Nephron (organoid): ENCODE measurements around the gene PTGDR2.
A peak's percentile ranks its signal among the peaks of the same experiment; 100 is the strongest.

Experiments used
- H3K27ac Mint-ChIP-seq, 3 experiments: 2 replicates each; pipeline ENCODE4 v1.8.0; 2020; ENCODE audit warnings: mixed read lengths in 3 of 3, mild to moderate bottlenecking in 2 of 3, moderate library complexity in 1 of 3
- H3K27me3 Mint-ChIP-seq: 2 replicates; pipeline ENCODE4 v1.8.0; 2021; ENCODE audit warnings: low read depth, mild to moderate bottlenecking, moderate library complexity, mixed read lengths
- H3K36me3 Mint-ChIP-seq: 2 replicates; pipeline ENCODE4 v1.8.0; 2020; ENCODE audit warnings: low read depth, mixed read lengths
- H3K4me1 Mint-ChIP-seq: 2 replicates; pipeline ENCODE4 v1.8.0; 2020; ENCODE audit warnings: mixed read lengths
- H3K4me3 Mint-ChIP-seq, 3 experiments: 2 replicates each; pipeline ENCODE4 v1.8.0; 2020; ENCODE audit warnings: mild to moderate bottlenecking in 3 of 3, mixed read lengths in 3 of 3, moderate library complexity in 2 of 3
- H3K9me3 Mint-ChIP-seq: 2 replicates; pipeline ENCODE4 v1.8.0; 2020; ENCODE audit warnings: mixed read lengths
- TF ChIP-seq, protein P1 (sequence below), 3 experiments: fragments of 200-600 bp; sonication (generic); IDR thresholded peaks; one replicate each; pipeline ENCODE4 v1.5.0; 2021; ENCODE audit warnings: antibody characterized with exemption in 3 of 3; ENCODE audit not compliant: unreplicated experiment in 3 of 3

Gene PTGDR2

DNA sequence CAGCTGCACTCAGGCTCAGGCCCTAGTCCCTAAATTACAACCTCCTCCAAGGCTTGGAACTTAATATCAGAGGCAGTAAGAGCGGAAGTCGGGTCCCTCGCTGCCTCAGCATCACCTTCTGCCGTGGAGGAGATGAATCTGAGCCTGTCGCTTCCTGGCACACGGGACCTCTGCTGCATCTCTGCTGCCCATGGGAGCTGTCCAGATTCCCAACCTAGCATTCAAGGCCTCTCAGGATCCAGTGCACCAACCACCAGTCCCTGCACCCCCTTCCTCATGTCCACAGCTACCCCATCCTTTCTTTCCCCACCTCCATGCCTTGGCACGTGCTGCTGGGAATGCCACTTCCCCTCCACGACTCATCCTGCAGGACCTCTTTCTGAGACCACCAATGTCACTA, 2.5 kb upstream of the PTGDR2 start:
- H3K9me3 Mint-ChIP-seq: no peaks in the 10 kb centered on the region
- H3K36me3 Mint-ChIP-seq: no peaks in the 10 kb centered on the region
- no peak overlapping the region for H3K4me3 Mint-ChIP-seq
- H3K27me3 Mint-ChIP-seq: no peaks in the 10 kb centered on the region
- peaks cover 32% of the 10 kb centered on the region for H3K4me1 Mint-ChIP-seq
- TF ChIP-seq, protein P1, sequence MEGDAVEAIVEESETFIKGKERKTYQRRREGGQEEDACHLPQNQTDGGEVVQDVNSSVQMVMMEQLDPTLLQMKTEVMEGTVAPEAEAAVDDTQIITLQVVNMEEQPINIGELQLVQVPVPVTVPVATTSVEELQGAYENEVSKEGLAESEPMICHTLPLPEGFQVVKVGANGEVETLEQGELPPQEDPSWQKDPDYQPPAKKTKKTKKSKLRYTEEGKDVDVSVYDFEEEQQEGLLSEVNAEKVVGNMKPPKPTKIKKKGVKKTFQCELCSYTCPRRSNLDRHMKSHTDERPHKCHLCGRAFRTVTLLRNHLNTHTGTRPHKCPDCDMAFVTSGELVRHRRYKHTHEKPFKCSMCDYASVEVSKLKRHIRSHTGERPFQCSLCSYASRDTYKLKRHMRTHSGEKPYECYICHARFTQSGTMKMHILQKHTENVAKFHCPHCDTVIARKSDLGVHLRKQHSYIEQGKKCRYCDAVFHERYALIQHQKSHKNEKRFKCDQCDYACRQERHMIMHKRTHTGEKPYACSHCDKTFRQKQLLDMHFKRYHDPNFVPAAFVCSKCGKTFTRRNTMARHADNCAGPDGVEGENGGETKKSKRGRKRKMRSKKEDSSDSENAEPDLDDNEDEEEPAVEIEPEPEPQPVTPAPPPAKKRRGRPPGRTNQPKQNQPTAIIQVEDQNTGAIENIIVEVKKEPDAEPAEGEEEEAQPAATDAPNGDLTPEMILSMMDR (IDR thresholded peaks at IDR 0.05; ENCODE audit: unreplicated experiment in 3 of 3): no peak
- H3K27ac Mint-ChIP-seq: no peak overlapping the region

DNA sequence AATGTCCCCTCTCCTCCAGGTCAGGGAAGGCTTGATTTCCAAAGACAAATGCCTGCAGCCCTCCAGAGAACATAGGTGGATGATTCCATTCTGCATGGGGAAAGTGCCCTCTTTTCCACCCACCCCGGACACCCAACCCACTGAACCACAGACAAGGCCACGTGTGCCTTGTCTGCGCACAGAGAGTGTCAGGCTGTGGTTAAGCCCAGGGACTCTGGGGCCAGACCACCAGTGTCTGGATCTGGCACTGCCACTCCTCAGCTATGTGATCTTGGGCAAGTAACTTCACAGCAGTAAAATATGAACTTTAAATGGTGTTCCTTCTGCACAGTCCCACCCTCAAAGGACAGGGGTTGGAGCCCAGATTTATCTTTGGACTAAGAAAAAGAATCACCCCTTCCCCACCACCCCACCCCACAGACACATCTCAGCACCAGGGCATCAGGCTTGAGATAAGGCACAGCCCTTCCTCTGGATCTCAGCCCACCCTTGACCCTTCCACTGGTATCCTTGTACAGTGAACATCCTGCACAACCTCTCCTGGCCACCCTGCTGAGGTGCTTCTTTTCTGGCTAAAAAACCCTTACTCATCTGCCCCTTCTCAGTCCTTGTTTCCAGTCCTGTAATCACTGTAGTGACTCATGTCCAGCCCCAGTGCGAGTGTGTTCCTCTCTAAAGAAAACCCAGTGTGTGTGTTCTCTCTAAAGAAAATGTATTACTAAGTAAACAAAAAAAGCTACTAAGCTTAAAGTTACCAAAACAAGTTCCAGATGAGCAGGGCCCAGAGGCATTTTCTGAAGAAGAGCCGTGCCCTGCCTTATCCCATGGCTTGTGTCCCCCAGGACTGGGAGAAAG, 1.9 kb upstream of the PTGDR2 start:
- H3K36me3 Mint-ChIP-seq: no peaks in the 10 kb centered on the region
- H3K4me3 Mint-ChIP-seq: no peak overlapping the region
- H3K27ac Mint-ChIP-seq: peak overlapping the region in 1 of 3 experiments; percentile 34
- no peaks in the 10 kb centered on the region for H3K9me3 Mint-ChIP-seq
- peaks cover 29% of the 10 kb centered on the region for H3K4me1 Mint-ChIP-seq
- TF ChIP-seq, protein P1 (IDR thresholded peaks at IDR 0.05; ENCODE audit: unreplicated experiment in 3 of 3): no peak
- no peaks in the 10 kb centered on the region for H3K27me3 Mint-ChIP-seq

GRCh38 chr11:60854847-60855725, 664 bp downstream of the PTGDR2 start:
- peak overlapping the region; percentile 62 to 78 (median 74) for H3K27ac Mint-ChIP-seq
- peaks cover 25% of the 10 kb centered on the region for H3K4me1 Mint-ChIP-seq
- peaks cover 12% of the 10 kb centered on the region for H3K36me3 Mint-ChIP-seq
- H3K9me3 Mint-ChIP-seq: no peaks in the 10 kb centered on the region
- peak overlapping the region in 1 of 3 experiments; percentile 16 for H3K4me3 Mint-ChIP-seq
- no peaks in the 10 kb centered on the region for H3K27me3 Mint-ChIP-seq
- TF ChIP-seq, protein P1 (IDR thresholded peaks at IDR 0.05; ENCODE audit: unreplicated experiment in 3 of 3): no peak

DNA sequence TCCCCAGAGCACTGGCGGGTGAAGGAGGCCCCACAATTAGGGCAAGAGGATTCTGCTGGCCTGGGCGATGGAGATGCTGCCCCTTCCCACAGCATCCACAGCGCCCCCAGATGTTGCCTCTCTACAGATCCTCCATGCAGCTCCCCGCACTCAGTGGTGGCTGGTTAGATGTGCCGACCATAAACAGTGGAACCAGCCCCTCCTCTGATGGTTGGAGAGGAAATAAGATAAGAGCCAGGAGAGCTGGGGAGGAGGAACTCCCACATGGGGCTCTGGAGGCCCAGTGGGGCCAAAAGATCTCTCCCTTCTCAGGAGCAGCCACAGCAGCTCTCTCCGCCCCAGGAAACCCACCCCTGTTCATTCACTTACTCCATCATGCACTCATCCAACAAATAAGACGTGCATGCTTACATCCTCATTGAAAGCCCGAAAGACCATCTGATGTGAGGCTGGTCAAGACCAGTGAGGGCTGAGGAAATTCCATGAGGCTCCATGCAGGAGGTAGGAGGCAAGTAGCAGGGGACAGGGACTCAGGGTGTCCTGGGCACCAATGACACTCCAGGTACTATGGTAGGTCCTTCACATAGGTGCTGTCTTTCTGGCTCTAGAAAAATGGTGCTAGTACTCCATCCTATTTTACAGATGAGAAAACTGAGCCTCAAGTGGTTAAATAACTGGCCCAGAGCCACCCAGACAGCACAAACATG, 1.5 kb downstream of the PTGDR2 start:
- Mint-ChIP-seq H3K27ac (peak overlapping the region in 1 of 3 experiments; percentile 62), H3K36me3 (peaks cover 12% of the 10 kb centered on the region), H3K4me3 (no peak overlapping the region), H3K4me1 (peaks cover 25% of the 10 kb centered on the region), H3K9me3 (no peaks in the 10 kb centered on the region), H3K27me3 (no peaks in the 10 kb centered on the region)
- TF ChIP-seq, protein P1 (IDR thresholded peaks at IDR 0.05; ENCODE audit: unreplicated experiment in 3 of 3): no peak

GRCh38 chr11:60852982-60853950, 2.5 kb downstream of the PTGDR2 start:
- TF ChIP-seq, protein P1 (IDR thresholded peaks at IDR 0.05; ENCODE audit: unreplicated experiment in 3 of 3): no peak
- Mint-ChIP-seq H3K36me3 (peaks cover 15% of the 10 kb centered on the region), H3K27ac (peak overlapping the region in 1 of 3 experiments; percentile 66), H3K4me3 (no peak overlapping the region), H3K4me1 (peaks cover 25% of the 10 kb centered on the region), H3K9me3 (no peaks in the 10 kb centered on the region), H3K27me3 (no peaks in the 10 kb centered on the region)
